OCI-LY1 (cell line): ENCODE data around the gene LDLRAD4.

Experiments
- H2AFZ ChIP-seq: fragments of 200-600 bp; sonication (generic), shearing (Covaris generic); 2 replicates; pipeline ENCODE4 v1.6.0; 2014; ENCODE audit warnings: antibody characterized with exemption, mild to moderate bottlenecking, low read length
- H3F3A ChIP-seq: fragments of 200-600 bp; sonication (generic), shearing (Covaris generic); 2 replicates; pipeline ENCODE4 v1.6.0; 2014; ENCODE audit warnings: mild to moderate bottlenecking, antibody characterized with exemption, low read length, moderate library complexity; ENCODE audit not compliant: insufficient read depth
- H3K27ac ChIP-seq: fragments of 200-600 bp; sonication (generic); 2 replicates; pipeline ENCODE4 v1.5.1; 2014; ENCODE audit warnings: low read length, mixed run types, mild to moderate bottlenecking, low read depth; ENCODE audit not compliant: poor library complexity, severe bottlenecking
- H3K27me3 ChIP-seq: fragments of 200-600 bp; sonication (generic); 2 replicates; pipeline ENCODE4 v1.6.0; 2014; ENCODE audit warnings: antibody characterized with exemption, mild to moderate bottlenecking, low read length, moderate library complexity; ENCODE audit not compliant: insufficient read depth
- H3K36me3 ChIP-seq: fragments of 200-600 bp; sonication (generic); 2 replicates; pipeline ENCODE4 v1.6.1; 2014; ENCODE audit warnings: mild to moderate bottlenecking, antibody characterized with exemption, low read length, moderate library complexity, mixed read lengths; ENCODE audit not compliant: insufficient read depth
- H3K4me1 ChIP-seq: fragments of 200-600 bp; sonication (generic); 2 replicates; pipeline ENCODE4 v1.5.1; 2014; ENCODE audit warnings: mild to moderate bottlenecking, low read length, moderate library complexity; ENCODE audit not compliant: insufficient read depth, severe bottlenecking
- H3K4me2 ChIP-seq: fragments of 200-600 bp; sonication (generic), shearing (Covaris generic); 2 replicates; pipeline ENCODE4 v1.6.1; 2014; ENCODE audit warnings: low read length
- H3K4me3 ChIP-seq: fragments of 200-600 bp; sonication (generic); 2 replicates; pipeline ENCODE4 v1.5.1; 2014; ENCODE audit warnings: low read length, low read depth, mild to moderate bottlenecking, mixed read lengths; ENCODE audit not compliant: poor library complexity, severe bottlenecking
- H3K79me2 ChIP-seq: fragments of 200-600 bp; shearing (Covaris generic); 2 replicates; pipeline ENCODE4 v1.6.1; 2016; ENCODE audit warnings: mixed run types, low read length, mixed read lengths; ENCODE audit not compliant: insufficient read depth
- H3K9ac ChIP-seq: fragments of 200-600 bp; sonication (generic), shearing (Covaris generic); 2 replicates; pipeline ENCODE4 v1.6.1; 2014; ENCODE audit warnings: mild to moderate bottlenecking, low read length, mixed read lengths
- H3K9me2 ChIP-seq: fragments of 200-600 bp; sonication (generic), shearing (Covaris generic); 2 replicates; pipeline ENCODE4 v1.6.1; 2014; ENCODE audit warnings: low read depth, mild to moderate bottlenecking, low read length, mixed read lengths
- H3K9me3 ChIP-seq: fragments of 200-600 bp; shearing (Covaris generic); 2 replicates; pipeline ENCODE4 v1.6.1; 2014; ENCODE audit warnings: low read length, mixed read lengths
- H4K20me1 ChIP-seq: fragments of 200-600 bp; sonication (generic), shearing (Covaris generic); 2 replicates; pipeline ENCODE4 v1.6.0; 2016; ENCODE audit warnings: mild to moderate bottlenecking, low read length; ENCODE audit not compliant: insufficient read depth
- EZH2 ChIP-seq: fragments of 200-600 bp; sonication (generic), shearing (Covaris generic); IDR thresholded peaks from 2 replicates; pipeline ENCODE4 v1.8.0; 2017; ENCODE audit warnings: borderline replicate concordance, mixed run types, mild to moderate bottlenecking, antibody characterized with exemption, low read length, moderate library complexity, mixed read lengths
- TF ChIP-seq, protein P1 (sequence below): fragments of 200-600 bp; sonication (generic), shearing (Covaris generic); IDR thresholded peaks from 2 replicates; pipeline ENCODE4 v1.5.1; 2017; ENCODE audit warnings: mild to moderate bottlenecking, antibody characterized with exemption, low read length, moderate library complexity, mixed read lengths

The LDLRAD4 gene

DNA sequence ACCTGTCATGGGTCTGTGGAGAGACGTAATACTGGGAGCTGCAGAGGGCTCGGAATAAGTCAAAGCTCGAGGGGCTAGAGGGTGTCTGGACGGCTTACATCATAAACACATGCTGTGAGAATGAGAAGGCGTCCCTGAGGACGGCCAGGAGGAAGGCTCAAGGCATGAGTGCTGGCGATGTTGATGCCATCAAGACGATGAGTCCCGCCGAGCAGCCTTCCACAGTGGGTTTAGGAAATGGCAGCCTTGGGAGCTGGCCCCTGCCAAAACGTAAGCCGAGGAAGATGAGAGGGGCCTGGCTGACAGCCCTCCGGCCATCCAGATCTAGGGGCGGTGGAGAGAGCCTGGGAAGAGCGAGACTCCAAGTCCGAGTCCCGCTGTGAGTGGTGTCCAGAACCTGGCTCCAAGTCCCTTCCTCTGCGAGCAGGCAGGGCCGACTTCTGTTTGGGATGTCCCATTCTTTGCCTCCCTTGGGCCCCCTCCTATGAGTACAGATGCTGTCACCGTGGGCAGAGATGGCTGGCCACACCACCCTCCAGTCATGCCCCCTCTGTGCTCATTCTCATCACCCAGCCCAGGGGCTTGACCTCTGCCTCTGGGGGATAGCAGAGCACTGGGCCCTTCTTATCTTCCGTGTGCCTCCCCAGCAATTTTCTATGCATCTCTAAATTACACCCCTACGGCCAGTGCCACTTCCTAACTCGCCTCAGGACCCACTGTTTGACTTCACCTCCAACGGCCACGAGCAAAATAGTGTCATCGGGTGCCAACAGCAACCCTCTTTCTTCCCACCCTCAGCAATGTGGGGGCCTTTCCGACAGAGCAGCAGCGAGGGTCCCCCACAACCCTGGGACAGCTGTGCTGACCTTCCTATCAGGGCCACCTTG lies 332.1 kb downstream of the LDLRAD4 start:
- H3K9ac ChIP-seq = no peak overlapping the region
- peaks cover 12% of the 10 kb centered on the region for H3K9me3 ChIP-seq
- H4K20me1 ChIP-seq = no peaks in the 10 kb centered on the region
- no peaks in the 10 kb centered on the region for H3F3A ChIP-seq
- peaks cover 15% of the 10 kb centered on the region for H3K4me1 ChIP-seq
- no peaks in the 10 kb centered on the region for H3K9me2 ChIP-seq
- no peaks in the 10 kb centered on the region for H3K79me2 ChIP-seq
- H3K4me3 ChIP-seq = no peak overlapping the region
- H3K4me2 ChIP-seq = no peak overlapping the region
- TF ChIP-seq, protein P1, sequence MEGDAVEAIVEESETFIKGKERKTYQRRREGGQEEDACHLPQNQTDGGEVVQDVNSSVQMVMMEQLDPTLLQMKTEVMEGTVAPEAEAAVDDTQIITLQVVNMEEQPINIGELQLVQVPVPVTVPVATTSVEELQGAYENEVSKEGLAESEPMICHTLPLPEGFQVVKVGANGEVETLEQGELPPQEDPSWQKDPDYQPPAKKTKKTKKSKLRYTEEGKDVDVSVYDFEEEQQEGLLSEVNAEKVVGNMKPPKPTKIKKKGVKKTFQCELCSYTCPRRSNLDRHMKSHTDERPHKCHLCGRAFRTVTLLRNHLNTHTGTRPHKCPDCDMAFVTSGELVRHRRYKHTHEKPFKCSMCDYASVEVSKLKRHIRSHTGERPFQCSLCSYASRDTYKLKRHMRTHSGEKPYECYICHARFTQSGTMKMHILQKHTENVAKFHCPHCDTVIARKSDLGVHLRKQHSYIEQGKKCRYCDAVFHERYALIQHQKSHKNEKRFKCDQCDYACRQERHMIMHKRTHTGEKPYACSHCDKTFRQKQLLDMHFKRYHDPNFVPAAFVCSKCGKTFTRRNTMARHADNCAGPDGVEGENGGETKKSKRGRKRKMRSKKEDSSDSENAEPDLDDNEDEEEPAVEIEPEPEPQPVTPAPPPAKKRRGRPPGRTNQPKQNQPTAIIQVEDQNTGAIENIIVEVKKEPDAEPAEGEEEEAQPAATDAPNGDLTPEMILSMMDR = no peak
- no peak for TF ChIP-seq EZH2
- no peak overlapping the region for H3K27ac ChIP-seq
- H2AFZ ChIP-seq = no peak overlapping the region
- H3K36me3 ChIP-seq = peaks cover 8% of the 10 kb centered on the region; the same call in 1 of the 2 replicates
- H3K27me3 ChIP-seq = peaks cover 8% of the 10 kb centered on the region; the same call in 1 of the 2 replicates

DNA sequence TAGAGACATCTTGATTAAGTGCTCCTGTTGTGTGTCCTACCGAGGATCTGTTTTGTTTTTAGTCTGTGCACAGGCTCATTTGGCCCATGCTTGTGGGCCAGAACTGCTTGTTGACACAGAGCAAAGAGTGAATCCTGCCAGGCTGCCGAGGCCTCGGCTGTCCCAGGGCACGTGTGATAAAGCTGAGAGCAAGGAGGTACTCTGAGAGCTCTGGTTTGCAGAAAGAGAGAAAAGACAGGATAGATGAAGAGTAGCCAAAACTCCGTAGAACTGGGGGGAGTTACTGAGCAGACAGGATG lies 332.7 kb downstream of the LDLRAD4 start:
- H3K36me3 ChIP-seq = peaks cover 8% of the 10 kb centered on the region; the same call in 1 of the 2 replicates
- peaks cover 12% of the 10 kb centered on the region for H3K9me3 ChIP-seq
- H3F3A ChIP-seq = no peaks in the 10 kb centered on the region
- no peak overlapping the region for H3K4me2 ChIP-seq
- H2AFZ ChIP-seq = no peak overlapping the region
- H4K20me1 ChIP-seq = no peaks in the 10 kb centered on the region
- H3K27ac ChIP-seq = no peak overlapping the region
- no peaks in the 10 kb centered on the region for H3K79me2 ChIP-seq
- TF ChIP-seq, protein P1 = no peak
- TF ChIP-seq EZH2 = no peak
- H3K4me1 ChIP-seq = peaks cover 15% of the 10 kb centered on the region
- no peak overlapping the region for H3K4me3 ChIP-seq
- H3K27me3 ChIP-seq = peaks cover 4% of the 10 kb centered on the region; the same call in 1 of the 2 replicates
- no peak overlapping the region for H3K9ac ChIP-seq
- H3K9me2 ChIP-seq = no peaks in the 10 kb centered on the region

DNA sequence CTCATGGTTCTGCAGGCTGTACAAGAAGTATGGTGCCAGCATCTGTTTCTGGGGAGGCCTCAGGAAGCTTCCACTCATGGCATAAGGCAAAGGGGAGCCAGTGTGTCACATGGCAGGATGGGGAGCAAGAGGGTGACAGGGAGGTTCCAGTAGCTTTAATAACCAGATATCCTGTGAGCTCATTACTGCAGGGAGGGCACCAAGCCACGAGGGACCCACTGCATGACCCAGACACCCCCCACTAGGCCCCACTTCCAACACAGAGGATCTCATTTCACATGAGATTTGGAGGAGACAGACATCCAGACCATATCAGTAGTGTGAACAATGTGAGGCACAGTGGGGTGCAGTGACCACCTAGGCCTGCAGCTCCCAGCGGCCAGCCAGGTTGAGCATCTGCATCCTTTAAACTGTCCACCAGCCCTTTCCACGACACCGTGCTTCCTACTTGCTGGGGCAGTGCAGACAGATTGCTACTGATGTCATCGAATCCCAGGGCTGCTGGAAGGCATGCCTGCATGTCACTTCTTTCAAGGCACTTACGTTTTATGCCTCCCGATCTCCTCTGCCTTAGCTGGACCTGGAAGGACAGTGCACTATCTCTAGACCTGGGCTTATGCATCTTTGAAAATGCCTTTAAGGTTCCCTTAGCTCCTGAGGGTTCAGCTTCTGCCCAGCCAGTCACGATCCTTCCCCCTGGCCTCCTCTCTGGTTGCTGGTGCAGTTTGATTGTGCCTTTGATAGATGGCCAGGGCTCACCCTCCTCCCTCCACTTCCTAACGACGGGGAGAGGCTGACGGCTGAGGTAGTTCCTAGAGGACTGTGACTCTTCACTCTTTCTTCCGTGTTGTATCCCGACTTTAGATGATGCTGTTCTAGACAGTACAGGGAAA lies 333.5 kb downstream of the LDLRAD4 start:
- no peak for TF ChIP-seq EZH2
- TF ChIP-seq, protein P1 = no peak
- Histone ChIP-seq H2AFZ (no peak overlapping the region), H3K4me3 (no peak overlapping the region), H3K79me2 (no peaks in the 10 kb centered on the region), H3K4me2 (no peak overlapping the region), H3F3A (no peaks in the 10 kb centered on the region), H3K27ac (no peak overlapping the region), H3K9me2 (no peaks in the 10 kb centered on the region), H3K9ac (no peak overlapping the region), H3K9me3 (peaks cover 12% of the 10 kb centered on the region), H3K4me1 (peaks cover 15% of the 10 kb centered on the region), H3K27me3 (peaks cover 4% of the 10 kb centered on the region; the same call in 1 of the 2 replicates), H4K20me1 (no peaks in the 10 kb centered on the region), H3K36me3 (peaks cover 8% of the 10 kb centered on the region; the same call in 1 of the 2 replicates)
